ENCODE measurements around the gene GAD1.

Gene GAD1

DNA sequence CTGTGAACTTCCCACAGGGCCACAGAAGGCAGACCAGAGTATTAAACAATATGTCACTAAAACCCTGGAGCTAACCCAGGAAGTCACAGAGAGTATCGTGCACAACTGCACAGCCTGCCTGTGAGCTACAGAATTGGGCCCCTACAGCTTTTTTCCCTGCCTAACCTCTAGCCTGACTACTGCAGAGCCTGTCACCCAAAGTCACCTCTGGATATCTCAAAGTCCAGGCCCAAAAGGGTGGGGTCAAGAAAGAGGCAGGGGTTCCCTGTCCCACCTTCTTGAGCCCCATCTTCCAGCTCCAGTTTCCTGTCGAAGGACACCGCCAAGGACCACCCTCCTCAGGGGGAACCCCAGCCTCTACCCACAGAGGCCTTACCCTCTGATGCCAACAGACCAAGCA, 13.5 kb downstream of the GAD1 start:
- no peak for DNase-seq
- in situ Hi-C loops (cut with MboI; ENCODE audit: low pct_unique_long_range_greater_than_20kb, low sequenced_read_pairs): no loop called here

DNA sequence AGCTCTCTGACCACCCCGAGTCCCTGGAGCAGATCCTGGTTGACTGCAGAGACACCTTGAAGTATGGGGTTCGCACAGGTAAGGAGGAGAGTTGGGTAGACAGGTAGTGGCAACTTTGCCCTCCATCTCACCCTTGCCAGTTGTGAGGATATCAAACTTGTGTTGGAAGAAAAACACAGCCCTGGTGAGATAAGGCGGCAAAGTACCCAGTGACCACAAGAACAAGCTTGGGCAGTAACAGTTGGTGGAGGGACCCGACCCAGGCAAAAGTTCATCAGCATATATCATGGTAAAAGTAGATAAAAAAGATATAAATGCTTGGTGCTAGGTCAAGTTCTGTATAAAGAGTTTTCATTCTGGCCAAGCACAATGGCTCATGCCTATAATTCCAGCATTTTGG, 14.4 kb downstream of the GAD1 start:
- in situ Hi-C loops (cut with MboI; ENCODE audit: low pct_unique_long_range_greater_than_20kb, low sequenced_read_pairs): no loop called here
- no peak for DNase-seq

DNA sequence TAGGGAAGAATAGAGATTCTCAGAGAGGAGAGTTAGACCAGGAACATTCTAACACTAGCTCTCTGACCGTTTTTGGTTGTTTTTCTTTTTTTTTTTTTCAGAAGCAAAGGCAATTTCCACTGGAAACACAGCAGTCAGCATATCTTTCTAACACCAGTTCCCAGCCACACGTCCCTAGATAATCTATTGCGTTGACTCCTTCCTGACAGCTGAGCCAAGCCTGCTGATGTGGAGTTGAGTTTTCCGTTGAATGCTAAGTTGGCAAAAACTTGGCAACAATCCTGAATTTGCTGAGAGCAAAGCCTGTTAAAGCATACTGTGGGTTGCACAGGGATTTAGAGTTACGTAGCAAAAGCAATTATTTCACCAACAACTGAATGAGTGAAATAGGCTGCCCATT, 19.3 kb downstream of the GAD1 start:
- DNase-seq: no peak
- in situ Hi-C loops (cut with MboI; ENCODE audit: low pct_unique_long_range_greater_than_20kb, low sequenced_read_pairs): no loop called here

DNA sequence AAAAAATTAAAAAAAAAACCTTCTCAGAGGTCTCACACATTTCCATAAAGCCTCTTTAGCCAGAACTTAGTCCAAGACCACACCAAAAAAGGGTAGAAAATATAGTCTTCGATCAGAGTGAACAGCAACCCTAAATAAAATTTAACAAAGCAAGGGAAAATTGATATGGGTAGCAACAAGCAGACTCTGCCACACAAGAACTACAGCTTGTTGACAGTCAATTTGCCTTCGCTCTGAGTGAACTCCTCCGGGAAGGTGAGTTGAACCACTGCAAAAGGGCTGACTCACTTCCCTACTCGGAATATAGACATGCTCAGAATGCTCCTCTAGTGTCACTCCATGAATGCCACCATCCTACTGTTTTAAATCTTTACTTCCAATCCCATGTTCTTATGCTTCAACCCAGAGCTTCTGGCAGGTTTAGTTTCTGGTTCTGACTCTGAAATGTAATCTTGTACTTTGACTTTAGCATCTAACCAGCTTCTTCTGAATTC, 24.1 kb downstream of the GAD1 start:
- no peak for DNase-seq
- in situ Hi-C loops (cut with MboI; ENCODE audit: low pct_unique_long_range_greater_than_20kb, low sequenced_read_pairs): no loop called here

DNA sequence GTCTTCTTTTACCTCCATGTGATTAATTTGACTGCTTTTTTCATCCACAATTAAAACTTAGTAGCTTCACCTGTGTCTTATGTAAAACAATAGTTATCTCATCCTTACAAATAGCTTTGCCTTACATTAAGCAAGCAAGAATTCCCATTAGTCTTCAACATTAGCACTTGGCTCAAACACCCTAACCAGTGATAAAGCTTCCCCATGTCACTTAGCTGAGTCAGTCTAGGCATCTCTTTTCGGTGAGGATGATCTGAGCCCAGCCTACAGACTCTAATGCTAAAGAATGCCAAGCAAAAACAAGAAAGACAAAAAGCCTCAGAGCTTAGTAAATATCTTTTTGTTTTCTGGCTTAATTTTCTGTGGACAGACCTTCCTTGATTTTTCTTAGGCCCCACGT, 26.1 kb downstream of the GAD1 start:
- DNase-seq: no peak
- in situ Hi-C loops (cut with MboI; ENCODE audit: low pct_unique_long_range_greater_than_20kb, low sequenced_read_pairs): no loop called here

DNA sequence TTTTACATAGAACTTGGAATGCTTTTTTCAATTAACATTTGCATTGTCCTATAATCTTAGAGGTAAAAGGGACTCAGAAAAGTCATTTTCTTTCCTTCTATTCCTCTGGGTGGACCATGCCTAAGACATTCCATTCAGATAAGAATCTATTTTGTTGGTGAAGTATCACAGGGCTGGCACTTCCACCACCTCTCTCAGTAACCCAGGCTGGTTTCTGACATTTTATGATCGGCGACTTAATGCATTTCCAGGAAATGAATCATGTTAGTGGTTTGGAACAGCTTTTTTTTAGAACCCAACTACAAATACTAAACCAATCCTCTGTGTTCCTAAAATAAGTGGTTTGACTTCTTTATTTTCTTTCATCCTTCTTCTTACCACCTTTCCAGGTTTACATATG, 27.0 kb downstream of the GAD1 start:
- DNase-seq: peak; percentile 33
- in situ Hi-C loops (cut with MboI; ENCODE audit: low pct_unique_long_range_greater_than_20kb, low sequenced_read_pairs): no loop called here

DNA sequence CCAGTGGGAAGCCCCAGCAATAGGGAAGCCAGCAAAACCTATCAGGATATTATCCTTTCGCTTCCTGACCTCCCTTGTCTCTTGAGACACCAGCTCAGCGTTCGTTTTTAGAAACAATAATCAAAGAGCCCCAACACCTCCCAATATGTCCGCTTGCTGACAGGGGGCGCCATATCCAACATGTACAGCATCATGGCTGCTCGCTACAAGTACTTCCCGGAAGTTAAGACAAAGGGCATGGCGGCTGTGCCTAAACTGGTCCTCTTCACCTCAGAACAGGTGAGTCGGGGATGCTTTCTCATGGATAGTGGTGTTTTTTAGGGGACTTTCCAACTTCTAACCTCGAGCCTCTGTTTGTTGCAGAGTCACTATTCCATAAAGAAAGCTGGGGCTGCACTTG, 28.7 kb downstream of the GAD1 start:
- in situ Hi-C loops (cut with MboI; ENCODE audit: low pct_unique_long_range_greater_than_20kb, low sequenced_read_pairs): no loop called here

DNA sequence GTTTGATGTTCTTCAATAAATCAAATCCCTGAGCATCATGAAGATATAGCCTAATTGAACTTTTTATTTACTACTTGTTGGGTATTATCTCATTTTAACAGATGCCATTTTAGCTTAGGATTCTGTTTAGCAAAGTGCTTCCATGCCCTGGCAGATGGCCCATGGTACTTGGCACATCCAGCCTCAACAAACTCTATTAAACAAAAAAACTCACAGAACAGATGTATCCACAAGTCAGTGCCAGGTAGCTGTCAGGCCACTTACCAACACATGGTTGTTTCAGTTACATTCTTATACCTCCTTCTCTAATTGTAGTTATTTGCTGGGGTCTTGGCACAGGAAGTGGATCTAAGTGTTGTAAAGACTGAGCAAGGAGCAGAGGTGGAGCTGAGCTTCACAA, 29.6 kb downstream of the GAD1 start:
- no peak for DNase-seq
- in situ Hi-C loops (cut with MboI; ENCODE audit: low pct_unique_long_range_greater_than_20kb, low sequenced_read_pairs): no loop called here

More for the DNA sequence above, 28.7 kb downstream of the GAD1 start:
- DNase-seq: no peak

DNA sequence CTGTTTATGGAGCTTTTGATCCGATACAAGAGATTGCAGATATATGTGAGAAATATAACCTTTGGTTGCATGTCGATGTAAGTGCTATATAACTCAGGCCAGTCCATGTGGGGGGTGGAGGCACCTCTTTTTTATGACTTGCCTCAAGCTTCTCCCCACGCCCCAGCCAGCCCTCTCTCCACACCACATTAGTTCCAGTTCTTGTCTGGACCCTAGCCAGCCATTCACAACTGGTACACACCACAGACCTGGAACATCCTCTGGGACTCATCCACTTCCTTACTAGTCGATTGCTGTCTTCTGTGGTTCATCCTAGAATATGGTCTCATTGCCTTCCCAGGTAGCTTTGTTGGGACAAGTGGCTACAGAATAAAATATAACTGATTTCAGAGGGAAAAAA, 31.0 kb downstream of the GAD1 start:
- in situ Hi-C loops (cut with MboI; ENCODE audit: low pct_unique_long_range_greater_than_20kb, low sequenced_read_pairs): no loop called here
- DNase-seq: no peak

DNA sequence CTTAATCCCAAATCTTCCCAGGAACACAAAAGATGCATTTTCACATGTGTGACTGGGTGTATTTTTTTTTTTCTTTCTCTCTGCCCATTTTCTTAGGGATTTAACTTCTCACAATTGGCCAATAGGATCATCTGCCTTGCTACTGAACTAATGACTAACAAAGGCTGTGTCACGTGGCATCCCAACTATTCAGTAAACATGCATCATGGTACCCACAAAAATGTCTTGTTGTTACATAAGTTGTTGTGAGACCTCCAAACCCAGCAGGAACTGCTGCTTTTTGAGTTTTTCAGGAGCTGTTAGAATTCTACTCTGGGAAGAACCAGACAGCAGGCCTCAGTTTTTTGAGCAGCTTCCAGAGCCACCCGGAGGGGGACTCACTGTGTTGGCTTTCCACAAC, 31.9 kb downstream of the GAD1 start:
- in situ Hi-C loops (cut with MboI; ENCODE audit: low pct_unique_long_range_greater_than_20kb, low sequenced_read_pairs): no loop called here
- DNase-seq: no peak

DNA sequence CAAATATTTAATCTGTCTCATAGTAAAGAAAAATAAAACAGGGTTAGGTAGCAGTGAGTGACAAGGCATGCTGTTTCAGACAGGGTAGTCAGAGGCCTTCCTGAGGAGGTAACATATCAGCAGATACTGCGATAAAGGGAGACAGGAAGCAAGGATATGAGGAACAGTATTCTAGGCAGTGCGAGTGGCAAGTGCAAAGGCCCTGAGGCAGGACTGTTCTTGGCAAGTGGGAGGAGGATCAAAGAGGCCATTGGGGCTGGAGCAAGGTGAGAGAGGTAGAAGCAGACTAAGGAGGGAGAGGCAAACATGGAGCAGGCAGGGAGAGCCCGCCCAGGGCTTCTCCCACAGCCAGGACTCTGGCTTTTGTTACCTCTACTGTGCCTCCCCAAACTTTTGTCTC, 33.6 kb downstream of the GAD1 start:
- DNase-seq: no peak
- in situ Hi-C loops (cut with MboI; ENCODE audit: low pct_unique_long_range_greater_than_20kb, low sequenced_read_pairs): no loop called here

DNA sequence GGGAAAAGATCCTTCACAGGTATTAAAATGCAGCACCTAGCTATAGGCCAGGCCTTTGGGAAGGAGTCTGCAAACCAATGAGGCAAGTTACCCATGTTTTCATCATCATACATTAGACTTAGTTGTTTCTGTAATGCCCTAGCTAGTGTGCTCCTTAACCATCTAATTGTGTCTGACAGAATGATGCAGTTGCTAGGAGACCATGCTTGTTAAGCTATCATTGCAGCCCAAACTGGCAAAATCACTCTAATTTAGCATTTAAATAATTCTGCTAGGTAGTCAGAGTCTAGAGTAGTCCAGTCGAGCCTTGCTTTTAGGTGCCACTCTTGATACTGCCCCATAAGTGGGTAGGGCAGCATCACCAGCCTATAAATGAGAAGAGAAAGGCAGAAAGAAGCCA, 34.9 kb downstream of the GAD1 start:
- DNase-seq: no peak
- in situ Hi-C loops (cut with MboI; ENCODE audit: low pct_unique_long_range_greater_than_20kb, low sequenced_read_pairs): no loop called here

DNA sequence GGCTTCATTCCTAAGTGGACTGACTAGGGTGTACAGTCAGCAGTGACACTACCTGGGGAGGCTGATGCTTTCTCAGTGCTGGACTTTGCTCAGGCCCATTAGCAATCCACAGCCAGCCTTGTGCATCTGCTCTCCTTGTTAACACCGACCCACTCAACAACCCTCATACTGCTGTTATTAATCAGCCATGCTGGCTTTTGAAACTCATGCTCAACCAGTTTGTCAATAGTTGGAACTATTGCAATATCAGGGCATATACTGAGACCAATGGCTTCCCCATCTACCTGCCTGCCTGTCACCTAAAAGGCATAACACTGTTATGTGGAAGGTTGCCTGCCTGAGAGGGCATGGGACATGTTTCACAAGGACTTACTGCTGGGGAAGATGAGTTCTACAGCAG, 39.4 kb downstream of the GAD1 start:
- in situ Hi-C loops (cut with MboI; ENCODE audit: low pct_unique_long_range_greater_than_20kb, low sequenced_read_pairs): no loop called here
- DNase-seq: no peak

DNA sequence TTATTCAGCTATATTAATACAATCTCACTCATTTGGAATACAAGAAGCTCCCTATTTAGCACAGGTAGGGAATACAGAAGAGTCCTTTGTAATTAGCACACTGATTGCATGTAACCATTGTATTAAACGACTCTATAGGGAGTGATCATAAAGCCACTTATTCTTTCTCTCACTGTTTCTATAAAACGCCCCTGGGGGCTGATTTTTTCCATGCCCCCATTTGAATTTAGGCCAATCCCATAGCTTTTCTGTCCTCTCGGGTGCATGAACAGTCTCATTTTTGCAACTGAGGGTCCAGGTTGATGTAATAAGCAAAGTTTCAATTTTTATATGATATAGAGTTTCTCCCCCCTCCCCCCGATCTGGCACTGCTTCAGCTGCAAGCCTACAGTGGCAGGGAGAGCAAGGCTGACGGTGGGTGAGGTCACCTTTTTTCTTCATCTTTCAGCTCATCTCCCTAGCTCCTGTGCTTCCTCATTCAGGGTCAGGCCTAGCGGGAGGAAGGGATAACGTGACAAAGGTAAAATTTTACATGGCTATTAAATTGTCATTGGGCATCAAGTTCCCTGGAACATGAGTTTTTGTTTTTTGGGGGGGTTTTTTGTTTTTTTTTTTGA, 45.7 kb downstream of the GAD1 start:
- in situ Hi-C loops (cut with MboI; ENCODE audit: low pct_unique_long_range_greater_than_20kb, low sequenced_read_pairs): no loop called here
- DNase-seq: peak; percentile 51

DNA sequence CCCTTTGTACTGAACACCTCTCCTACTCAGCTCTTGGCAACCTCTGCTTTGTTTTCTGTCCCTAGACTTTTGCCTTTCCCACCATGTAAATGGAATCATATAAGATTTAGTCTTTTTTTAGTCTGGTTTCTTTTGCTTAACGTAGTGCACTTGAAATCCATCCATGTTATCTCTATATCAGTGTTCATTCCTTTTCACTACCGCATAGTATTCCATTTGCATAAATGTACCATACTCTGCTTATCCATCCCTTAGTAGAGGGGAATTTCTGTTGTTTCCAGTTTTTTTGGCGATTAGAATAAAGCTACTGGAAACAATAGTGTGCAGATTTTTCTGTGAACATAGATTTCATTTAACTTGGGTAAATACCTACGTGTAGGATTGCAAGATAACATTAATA, 46.4 kb downstream of the GAD1 start:
- no peak for DNase-seq
- in situ Hi-C loops (cut with MboI; ENCODE audit: low pct_unique_long_range_greater_than_20kb, low sequenced_read_pairs): no loop called here

DNA sequence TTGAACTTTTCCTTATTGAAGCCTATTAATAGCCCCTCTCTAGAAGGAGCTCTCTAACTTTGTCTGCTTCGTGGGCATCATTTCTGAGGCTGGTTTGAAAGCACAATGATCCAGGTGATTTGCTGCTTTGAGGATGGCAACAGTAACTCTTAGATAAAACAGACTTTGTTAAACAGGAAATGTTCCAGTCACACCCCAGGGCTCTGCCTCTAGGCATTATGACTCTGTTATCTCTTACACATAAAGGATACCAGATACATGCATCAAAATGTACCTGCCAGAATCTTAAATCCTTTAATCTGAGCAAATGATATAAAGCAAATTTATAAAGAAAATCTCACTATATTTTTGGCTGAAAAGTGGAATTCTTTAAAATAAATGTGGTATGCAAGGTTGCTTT, 52.3 kb downstream of the GAD1 start:
- DNase-seq: no peak
- in situ Hi-C loops (cut with MboI; ENCODE audit: low pct_unique_long_range_greater_than_20kb, low sequenced_read_pairs): no loop called here

DNA sequence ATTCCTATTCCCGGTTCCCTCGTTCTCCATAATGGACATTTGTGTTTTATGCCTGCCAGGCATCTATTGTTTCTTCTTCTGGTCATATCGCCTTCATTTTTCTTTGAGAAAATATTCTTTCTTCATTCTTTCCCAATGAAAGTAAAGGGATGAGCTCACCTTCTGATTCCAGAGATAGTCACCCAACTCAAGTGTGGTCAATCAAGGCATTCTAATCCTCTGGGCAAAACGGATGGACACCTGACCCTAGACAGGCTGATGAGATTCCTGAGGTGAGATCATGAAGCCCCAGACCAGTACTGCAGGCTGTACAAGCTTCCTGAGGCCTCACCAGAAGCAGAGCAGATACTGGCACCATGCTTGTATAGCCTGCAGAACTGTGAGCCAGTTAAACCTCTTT, 52.8 kb downstream of the GAD1 start:
- in situ Hi-C loops (cut with MboI; ENCODE audit: low pct_unique_long_range_greater_than_20kb, low sequenced_read_pairs): no loop called here
- no peak for DNase-seq

DNA sequence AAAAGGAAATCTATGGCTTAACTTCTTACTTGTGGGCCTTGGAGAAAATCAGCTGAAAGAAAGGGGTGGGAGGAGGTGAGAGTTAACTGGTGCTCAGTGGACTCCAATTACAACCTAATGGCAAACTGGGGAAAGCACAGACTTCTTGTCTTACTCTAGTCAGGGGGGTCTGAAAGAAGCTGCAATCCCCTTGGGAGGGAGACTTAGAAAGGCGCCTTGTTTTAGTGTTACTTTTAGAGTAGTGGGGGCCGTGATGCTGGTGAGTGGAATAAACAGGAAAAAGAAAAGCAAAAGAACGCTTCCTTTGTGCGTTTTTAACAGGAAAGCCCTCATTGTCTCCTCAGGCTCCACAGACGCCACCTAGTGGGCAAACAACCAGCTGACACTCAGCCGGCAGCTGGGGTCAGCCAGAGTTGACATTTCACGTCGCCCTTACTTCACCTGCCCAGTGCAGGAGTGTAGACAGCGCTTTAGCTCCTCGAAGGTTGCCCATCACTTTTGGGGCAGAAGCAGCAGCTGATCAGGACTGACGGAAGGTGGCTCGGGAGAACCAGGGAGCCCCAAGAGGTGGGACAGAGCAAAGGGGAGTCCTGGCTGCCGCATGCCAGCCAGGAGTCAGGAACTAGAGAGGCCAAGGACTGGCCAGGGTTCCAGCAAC, 56.5 kb downstream of the GAD1 start:
- in situ Hi-C loops (cut with MboI; ENCODE audit: low pct_unique_long_range_greater_than_20kb, low sequenced_read_pairs): no loop called here

DNA sequence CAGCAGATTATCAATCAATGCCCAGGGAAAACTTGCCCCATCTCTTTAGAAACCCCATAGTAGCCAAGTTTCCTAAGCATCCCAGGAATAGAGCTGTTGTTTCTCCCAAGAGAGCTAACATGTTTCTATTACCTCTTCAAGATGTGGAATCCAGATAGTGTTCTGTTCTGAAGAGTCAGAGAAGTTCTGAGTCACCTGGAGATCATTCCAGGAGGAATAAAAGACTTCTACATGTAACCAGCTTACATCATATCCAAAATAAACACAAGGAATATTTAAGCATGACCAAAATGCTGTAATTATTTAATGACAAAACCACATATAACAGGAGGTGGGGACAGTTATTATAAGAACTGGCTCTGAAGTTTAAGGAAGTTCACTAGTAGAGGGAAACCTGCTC, 61.4 kb downstream of the GAD1 start:
- no peak for DNase-seq
- in situ Hi-C loops (cut with MboI; ENCODE audit: low pct_unique_long_range_greater_than_20kb, low sequenced_read_pairs): no loop called here

More for the DNA sequence above, 56.5 kb downstream of the GAD1 start:
- DNase-seq: peak; percentile 79

DNA sequence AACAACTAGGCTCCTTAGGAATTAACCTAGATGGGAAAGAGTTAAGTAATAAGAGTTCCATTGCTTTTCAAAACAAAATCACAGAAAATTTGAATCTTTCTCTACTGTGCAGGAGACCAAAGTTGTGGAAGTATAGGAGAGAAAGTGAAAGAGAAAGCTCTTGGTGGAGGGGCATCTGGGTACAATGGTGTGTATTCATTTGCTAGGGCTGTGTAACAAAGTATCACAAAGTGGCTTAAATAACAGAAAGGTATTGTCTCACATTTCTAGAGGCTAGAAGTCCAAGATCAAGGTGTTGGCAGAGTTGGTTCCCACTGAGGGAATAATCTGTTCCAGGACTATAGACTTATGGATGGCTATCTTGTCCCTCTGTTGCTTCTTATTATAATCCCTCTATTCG, 61.8 kb downstream of the GAD1 start:
- DNase-seq: no peak
- in situ Hi-C loops (cut with MboI; ENCODE audit: low pct_unique_long_range_greater_than_20kb, low sequenced_read_pairs): no loop called here

DNA sequence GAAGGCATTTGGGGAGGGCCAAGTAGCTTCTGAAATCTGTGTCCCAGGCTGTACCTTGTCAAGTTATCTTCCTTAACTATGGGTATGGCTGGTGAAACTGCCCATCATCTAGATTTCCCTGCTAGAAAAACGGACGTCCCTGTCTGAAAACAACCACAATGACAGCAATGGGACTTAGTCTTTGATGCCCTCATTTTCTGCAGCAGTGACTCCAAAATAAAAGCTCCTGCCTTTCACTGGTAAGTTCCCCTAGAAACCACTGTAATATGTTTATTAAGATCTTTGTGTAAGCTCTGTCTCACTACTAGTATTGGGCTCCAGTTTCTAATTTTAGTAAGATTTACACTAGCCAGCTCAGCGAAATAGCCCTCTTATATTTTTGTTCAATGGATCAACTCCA, 65.2 kb downstream of the GAD1 start:
- DNase-seq: no peak
- in situ Hi-C loops (cut with MboI; ENCODE audit: low pct_unique_long_range_greater_than_20kb, low sequenced_read_pairs): no loop called here
